ENCODE measurements around the gene CDH22.

The CDH22 gene

DNA sequence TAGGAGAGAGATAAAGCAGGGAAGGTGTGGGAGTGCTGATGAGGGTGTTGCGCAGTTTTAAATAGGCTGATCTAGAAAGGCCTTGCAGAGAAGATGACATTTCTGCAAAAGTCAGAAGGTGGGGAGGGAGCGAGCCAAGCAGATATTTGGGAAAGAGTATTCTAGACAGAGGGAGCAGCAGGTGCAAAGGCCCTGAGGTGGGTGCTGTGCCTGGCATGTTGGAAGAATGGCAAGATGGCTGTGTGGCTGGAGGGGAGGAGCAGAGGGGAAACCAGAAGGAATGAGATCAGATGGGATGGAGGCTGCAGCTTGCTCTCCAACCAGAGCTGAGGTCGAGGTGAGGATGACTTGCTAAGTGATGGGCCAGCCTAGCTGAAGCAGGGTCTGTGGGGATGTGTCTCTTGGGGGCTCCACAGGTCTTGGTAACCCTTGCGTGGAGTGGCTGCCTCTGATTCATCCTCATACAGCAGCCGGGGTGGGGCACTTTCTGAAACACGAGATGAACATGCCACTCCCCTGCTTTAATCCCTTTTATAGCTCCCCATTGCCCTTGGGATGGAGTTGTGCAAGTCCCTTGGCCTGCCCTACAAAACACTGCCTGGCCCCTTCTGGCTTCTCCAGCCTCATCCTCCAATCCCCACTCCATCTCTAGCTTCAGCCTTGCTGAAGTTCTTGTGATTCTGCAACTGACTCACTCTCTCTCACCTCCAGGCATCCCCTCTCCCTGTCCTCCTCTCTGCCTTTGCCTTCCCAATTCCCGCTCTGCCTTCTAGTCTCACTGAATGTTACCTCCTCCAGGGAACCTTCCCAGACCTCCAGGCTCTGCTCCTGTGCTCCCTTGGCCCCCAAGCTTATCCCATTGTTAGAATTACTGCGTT lies 94.1 kb downstream of the CDH22 start:
- DNase-seq (ENCODE audit: low read depth) = no peak
- TF ChIP-seq, protein P1, sequence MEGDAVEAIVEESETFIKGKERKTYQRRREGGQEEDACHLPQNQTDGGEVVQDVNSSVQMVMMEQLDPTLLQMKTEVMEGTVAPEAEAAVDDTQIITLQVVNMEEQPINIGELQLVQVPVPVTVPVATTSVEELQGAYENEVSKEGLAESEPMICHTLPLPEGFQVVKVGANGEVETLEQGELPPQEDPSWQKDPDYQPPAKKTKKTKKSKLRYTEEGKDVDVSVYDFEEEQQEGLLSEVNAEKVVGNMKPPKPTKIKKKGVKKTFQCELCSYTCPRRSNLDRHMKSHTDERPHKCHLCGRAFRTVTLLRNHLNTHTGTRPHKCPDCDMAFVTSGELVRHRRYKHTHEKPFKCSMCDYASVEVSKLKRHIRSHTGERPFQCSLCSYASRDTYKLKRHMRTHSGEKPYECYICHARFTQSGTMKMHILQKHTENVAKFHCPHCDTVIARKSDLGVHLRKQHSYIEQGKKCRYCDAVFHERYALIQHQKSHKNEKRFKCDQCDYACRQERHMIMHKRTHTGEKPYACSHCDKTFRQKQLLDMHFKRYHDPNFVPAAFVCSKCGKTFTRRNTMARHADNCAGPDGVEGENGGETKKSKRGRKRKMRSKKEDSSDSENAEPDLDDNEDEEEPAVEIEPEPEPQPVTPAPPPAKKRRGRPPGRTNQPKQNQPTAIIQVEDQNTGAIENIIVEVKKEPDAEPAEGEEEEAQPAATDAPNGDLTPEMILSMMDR (IDR thresholded peaks at IDR 0.05; ENCODE audit: low read depth, low read length, missing control alignments) = no peak
- H3K4me3 ChIP-seq (ENCODE audit: low read depth, low read length) = no peak overlapping the region

DNA sequence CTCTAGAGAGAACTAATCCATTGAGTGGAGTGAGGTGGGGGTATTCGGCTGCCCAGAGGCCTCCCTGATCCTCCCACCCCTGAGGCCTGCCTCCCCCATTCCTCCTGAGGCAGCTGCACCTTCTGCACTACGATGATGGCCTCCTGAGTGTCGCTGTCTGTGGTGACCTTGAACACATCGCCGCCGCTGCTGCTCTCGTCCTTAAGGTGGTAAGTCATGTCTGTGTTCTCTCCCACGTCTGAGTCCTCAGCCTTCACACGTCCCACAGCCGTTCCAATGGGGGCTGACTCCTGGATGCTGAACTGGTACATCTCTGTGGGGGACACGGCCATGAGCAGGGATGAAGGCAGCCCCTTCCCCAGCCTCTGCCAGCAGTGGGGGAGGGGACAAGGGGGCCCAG lies 95.4 kb downstream of the CDH22 start:
- TF ChIP-seq, protein P1 (IDR thresholded peaks at IDR 0.05; ENCODE audit: low read depth, low read length, missing control alignments) = no peak
- DNase-seq (ENCODE audit: low read depth) = no peak
- no peak overlapping the region for H3K4me3 ChIP-seq (ENCODE audit: low read depth, low read length)

DNA sequence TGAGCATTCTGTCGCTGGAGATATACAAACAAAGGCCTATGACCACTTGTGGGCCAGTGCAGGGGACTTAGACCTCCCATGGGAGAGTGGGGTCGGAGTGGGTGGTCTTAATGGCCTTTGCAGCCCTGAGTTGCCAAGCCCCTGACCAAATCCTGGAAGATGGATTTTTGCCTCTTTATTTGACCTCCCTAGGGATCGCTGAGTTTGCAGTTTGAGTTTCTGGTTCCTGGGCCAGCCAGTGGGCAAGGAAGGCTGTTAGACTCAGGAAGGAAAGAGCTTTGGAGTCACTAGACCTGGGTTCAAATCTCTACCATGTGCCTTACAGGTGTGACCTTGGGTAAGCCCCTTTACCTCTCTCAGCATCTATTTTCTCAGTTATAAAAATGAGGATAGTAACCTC lies 96.0 kb downstream of the CDH22 start:
- no peak overlapping the region for H3K4me3 ChIP-seq (ENCODE audit: low read depth, low read length)
- no peak for DNase-seq (ENCODE audit: low read depth)
- TF ChIP-seq, protein P1 (IDR thresholded peaks at IDR 0.05; ENCODE audit: low read depth, low read length, missing control alignments) = no peak

DNA sequence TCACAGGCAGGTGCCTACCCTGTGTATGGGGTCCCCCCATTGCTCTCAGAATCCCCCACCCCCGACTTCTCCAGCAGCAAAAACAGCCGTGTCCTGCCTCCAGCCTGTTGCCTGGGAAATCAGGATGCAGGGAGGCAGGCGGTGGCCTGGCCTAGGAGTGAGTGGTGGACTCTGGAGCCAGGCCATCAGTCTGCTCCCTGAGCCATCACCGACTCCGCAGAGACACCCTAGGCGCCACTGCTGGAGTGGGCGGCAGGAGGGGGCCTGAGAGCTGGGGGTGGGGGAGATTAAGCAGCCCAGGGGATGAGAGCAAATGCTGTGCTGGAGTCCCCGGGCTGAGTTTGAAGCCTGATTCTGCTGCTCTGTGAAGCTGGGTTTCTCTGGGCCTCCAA lies 97.0 kb downstream of the CDH22 start:
- no peak for DNase-seq (ENCODE audit: low read depth)
- TF ChIP-seq, protein P1 (IDR thresholded peaks at IDR 0.05; ENCODE audit: low read depth, low read length, missing control alignments) = no peak
- no peak overlapping the region for H3K4me3 ChIP-seq (ENCODE audit: low read depth, low read length)

DNA sequence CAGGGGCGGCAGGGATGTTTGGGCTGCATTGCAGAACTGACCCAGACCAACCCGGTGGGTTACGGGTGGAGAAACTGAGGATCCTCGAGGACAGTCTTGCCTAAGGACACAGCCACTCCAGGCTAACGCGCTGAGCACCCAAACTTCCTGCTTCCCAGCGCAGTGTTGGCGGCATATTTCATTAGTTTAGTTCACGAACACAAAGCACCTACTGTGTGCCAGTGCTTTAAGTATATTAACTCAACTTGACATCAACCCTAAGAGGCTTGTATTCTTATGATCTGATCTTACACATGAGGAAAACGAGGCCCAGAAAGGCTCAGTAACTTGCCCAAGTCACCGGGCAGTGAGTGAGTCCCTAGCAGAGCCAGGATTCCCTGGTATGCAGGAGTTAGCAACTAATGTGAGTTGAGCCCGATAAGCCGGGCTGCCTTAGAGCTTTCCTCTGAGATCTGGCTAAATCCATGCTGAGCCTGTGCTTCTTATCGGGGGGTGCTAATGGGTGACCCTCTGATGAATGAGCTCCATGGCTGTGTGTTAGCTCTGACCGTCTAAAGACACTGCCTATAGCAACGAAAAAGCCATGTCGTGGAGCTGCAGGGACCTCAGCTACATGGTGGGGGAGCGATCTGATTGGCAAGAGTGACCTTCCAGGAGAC lies 97.5 kb downstream of the CDH22 start:
- H3K4me3 ChIP-seq (ENCODE audit: low read depth, low read length) = no peak overlapping the region
- TF ChIP-seq, protein P1 (IDR thresholded peaks at IDR 0.05; ENCODE audit: low read depth, low read length, missing control alignments) = no peak
- DNase-seq (ENCODE audit: low read depth) = no peak

DNA sequence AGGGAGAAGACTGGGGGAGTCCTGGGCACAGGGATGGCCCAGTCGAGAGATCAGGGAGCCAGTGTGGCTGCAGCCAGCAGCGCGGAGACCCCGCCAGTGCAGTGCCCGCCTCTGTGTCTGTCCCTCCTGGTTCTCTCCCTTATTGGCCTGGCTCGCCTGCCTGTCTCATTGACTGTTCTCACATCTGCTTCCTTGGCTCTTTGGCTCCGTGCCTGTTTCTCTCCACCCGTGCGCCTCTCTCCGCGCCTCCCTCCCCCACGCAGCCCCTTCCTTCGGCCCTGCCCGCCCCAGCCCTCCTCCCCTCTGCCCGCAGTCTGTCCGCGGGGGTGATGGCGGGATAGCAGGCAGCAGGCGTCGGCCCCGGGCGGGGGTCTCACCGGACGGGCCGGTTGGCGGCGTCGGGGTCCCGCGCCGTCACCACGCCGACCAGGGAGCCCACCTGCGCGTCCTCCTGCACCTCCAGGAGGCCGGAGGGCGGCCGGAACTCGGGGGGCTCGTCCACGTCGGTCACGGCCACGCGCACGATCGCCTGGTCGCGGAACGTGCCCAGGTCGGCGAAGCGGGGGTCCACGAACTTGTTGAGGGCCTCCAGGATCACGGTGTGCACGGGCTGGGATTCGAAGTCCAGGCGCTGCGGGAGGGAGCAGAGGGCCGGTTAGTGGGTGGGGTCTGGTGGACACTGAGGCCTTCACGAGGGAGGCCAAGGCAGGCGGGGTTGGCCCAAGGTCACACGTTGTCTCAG lies 98.2 kb downstream of the CDH22 start:
- H3K4me3 ChIP-seq (ENCODE audit: low read depth, low read length) = no peak overlapping the region
- DNase-seq (ENCODE audit: low read depth) = no peak
- TF ChIP-seq, protein P1 (IDR thresholded peaks at IDR 0.05; ENCODE audit: low read depth, low read length, missing control alignments) = no peak
